ENCODE measurements around the gene C2orf74. TPM values are rescaled to one million over a fixed set of nuclear protein-coding genes. Genes with fewer than 3 reads are reported as not detected.
A peak's percentile ranks its signal among the peaks of the same experiment; 100 is the strongest.
"Not testable (repeated sequence)": the region's sequence is repeated elsewhere in the genome, so short reads cannot be mapped to it uniquely, and the experiment has no call there.

Gene C2orf74
- 2.8 and 14.0 TPM in 2 replicates for total RNA-seq

DNA sequence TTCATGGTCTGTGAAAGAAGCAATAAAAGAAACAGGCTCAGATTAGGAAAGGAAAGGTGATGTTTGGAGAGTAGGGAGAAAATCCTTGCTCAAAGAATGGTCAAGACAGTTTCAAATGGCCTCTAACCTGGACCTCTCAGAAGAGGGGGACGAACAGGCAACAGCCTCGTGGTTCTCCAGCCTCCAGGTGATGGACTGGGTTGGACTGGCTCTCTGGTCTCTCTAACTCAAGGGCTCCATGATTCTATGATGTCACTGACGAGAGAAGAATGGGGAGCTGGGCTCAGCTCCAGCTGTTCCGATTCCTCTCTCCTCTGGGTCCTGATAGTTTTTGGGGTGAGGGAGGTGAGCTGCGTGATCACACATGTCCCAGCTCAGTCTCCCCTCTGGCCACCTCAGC is at the start of gene C2orf74:
TSS of gene C2orf74 (plus strand) at position 301 of the 400 bp plus-strand sequence. CDS start 327 bp downstream, outside the sequence.
- no peak for DNase-seq (ENCODE audit: low read depth, low spot score)

- no peak for DNase-seq (ENCODE audit: low read depth, low spot score)
These were observed 47.8 kb upstream of the C2orf74 start for GRCh38 chr2:61114147-61114546.

GRCh38 chr2:61116302-61116701 is 45.7 kb upstream of the C2orf74 start:
- DNase-seq (ENCODE audit: low read depth, low spot score), result no peak

- no peak for DNase-seq (ENCODE audit: low read depth, low spot score)
These were observed 44.5 kb upstream of the C2orf74 start for GRCh38 chr2:61117534-61117933.

DNA sequence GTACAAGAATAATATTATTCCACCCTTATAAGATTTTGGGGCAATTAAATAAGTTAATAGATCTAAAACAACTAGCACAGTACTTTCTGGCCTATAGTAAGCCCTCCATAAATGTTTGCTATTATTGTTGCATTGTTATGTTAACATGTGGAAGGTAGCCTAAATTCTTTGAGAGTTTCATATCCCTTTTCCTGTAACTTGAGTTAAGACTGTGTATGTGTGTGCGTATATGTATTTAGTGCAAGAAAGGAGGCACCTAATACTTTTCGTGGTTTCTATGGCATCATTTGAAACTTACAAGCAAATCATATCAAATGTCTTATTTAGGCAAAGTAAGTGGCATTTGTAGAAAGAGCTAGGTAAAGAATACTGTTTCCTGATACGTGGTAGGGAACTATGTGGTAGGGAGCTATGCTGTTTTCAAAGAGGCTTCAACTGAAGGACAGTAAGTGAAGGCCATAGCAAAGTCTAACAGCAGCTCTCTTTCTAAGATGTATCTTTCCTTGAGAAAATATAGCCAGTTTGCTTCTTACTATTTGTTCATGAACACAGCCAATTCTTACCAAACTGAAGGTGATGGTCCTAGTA is 36.8 kb upstream of the C2orf74 start:
- DNase-seq (ENCODE audit: low read depth, low spot score), result no peak

- no peak for DNase-seq (ENCODE audit: low read depth, low spot score)
These were observed 36.2 kb upstream of the C2orf74 start for GRCh38 chr2:61125798-61126197.

DNA sequence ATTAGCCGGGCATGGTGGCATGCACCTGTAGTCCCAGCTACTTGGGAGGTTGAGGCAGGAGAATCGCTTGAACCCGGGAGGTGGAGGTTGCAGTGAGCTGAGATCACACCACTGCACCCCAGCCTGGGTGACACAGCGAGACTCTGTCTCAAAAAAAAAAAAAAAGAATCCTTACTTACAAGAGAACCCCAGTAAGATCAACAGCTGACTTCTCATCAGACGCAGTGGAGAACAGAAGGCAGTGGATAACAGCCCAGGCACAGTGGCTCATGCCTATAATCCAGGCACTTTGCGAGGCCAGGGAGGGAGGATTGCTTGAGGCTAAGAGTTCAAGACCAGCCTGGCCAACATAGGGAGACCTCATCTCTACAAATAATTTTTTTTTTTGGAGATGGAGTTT is 33.9 kb upstream of the C2orf74 start:
- DNase-seq (ENCODE audit: low read depth, low spot score), result not testable (repeated sequence)

- no peak for DNase-seq (ENCODE audit: low read depth, low spot score)
These were observed 27.8 kb upstream of the C2orf74 start for GRCh38 chr2:61134141-61134540.

GRCh38 chr2:61135510-61135909 is 26.5 kb upstream of the C2orf74 start:
- peak; percentile 11 for DNase-seq (ENCODE audit: low read depth, low spot score)

GRCh38 chr2:61138859-61139258 is 23.1 kb upstream of the C2orf74 start:
- no peak for DNase-seq (ENCODE audit: low read depth, low spot score)

- DNase-seq (ENCODE audit: low read depth, low spot score), result no peak
These were observed 20.8 kb upstream of the C2orf74 start for GRCh38 chr2:61141151-61141550.

DNA sequence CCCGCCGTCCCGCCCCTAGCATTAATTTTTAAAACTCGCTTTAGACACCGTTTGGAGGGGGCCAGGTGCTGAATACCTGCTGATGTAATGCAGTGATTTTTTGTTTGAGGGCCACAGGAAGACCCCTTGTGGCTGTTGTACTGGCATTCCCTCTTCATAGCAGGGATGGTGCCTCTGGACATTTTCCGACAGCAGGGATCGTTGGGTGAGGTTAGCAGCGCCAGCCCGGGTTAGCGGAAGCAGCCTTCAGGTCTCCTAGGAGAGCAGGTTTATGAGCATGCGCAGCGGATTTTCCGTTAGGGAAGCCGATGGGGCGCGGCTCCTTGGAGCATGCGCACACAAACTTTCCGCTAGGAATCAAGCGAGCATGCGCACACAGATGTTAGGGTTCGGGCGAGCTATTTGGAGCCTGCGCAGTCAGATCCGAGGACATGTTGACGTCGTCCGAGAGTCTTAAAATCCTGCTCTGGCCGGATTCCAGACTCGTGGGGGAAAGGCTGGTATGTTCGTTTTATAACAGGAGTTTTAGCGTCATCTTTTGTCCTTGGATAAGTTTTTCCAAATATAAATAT is 17.2 kb upstream of the C2orf74 start:
- DNase-seq (ENCODE audit: low read depth, low spot score), result peak; percentile 88

GRCh38 chr2:61145990-61146389 is 16.0 kb upstream of the C2orf74 start:
- DNase-seq (ENCODE audit: low read depth, low spot score), result no peak

GRCh38 chr2:61148091-61148490 is 13.9 kb upstream of the C2orf74 start:
- not testable (repeated sequence) for DNase-seq (ENCODE audit: low read depth, low spot score)

DNA sequence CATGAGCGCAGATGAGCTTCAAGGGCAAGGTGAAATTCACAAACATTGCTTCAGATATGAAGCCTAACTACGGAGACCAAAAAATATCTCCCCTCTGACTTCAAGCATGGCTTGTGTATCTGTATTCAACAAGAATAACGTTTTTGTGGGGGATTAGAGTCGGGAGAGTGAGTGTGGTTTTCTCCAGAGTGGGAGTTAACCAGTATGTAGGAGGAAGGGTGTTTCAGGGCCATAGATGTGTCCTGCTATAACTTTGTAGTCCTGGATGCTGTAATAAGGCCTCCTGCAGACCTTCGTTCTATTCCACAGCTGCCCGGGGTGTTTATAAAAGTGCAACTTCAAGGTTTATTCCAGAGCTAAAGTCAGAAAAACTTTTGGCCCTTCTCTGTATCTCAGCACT is 12.9 kb upstream of the C2orf74 start:
- DNase-seq (ENCODE audit: low read depth, low spot score), result no peak

DNA sequence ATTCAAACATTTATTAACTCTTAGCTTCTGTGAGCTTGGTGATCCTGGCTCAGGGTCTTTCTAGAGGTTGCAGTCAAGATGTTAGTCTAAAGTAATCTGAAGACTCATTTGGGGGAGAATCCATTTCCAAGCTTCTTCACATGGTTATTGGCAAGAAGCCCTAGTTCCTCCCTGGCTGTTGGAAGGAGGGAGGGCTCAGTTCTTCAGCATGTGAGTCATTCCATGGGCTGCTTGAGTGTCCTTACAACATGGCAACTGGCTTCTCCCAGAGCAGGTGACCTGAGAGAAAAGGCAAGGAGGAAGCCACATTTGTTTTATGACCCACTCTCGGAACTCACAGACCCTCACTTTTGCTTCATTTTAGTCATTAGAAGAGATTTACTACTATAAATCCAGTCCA is 10.6 kb upstream of the C2orf74 start:
- DNase-seq (ENCODE audit: low read depth, low spot score), result no peak

GRCh38 chr2:61157371-61158003 is 4.5 kb upstream of the C2orf74 start:
- DNase-seq (ENCODE audit: low read depth, low spot score), result no peak

- DNase-seq (ENCODE audit: low read depth, low spot score), result no peak
These were observed 3.5 kb upstream of the C2orf74 start for GRCh38 chr2:61158356-61158955.

DNA sequence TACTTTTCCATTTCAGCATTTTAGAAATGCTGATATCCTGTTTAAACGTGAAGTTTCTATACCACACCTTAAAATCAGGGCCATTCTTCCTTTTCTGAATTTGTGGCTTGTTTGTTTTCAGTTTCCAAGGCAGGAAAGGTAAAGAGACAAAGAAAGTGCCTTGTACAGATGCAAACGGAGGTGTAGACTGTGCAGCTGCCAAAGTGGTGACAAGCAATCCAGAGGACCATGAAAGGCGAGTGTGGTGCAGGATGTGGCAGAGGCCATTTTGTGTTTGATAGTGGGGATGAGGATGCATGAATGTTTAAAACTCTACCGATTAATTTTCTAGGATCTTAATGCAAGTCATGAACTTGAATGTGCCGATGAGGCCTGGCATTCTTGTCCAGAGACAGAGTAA is 733 bp downstream of the C2orf74 start:
- DNase-seq (ENCODE audit: low read depth, low spot score), result no peak

DNA sequence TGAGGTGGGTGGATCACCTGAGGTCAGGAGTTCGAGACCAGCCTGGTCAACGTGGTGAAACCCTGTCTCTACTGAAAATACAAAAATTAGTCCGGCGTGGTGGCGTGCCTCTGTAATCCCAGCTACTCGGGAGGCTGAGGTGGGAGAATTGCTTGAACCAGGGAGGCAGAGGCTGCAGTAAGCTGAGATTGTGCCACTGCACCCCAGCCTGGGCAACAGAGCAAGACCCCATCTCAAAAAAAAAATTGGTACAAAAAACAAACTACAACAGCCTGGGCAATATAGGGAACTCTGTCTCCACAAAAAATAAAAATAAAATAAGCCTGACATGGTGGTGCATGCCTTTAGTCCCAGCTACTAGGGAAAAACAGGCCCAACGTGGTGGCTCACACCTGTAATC is 3.1 kb downstream of the C2orf74 start:
- not testable (repeated sequence) for DNase-seq (ENCODE audit: low read depth, low spot score)

- no peak for DNase-seq (ENCODE audit: low read depth, low spot score)
These were observed 4.0 kb downstream of the C2orf74 start for GRCh38 chr2:61165946-61166345.

GRCh38 chr2:61167579-61167978 is 5.6 kb downstream of the C2orf74 start:
- no peak for DNase-seq (ENCODE audit: low read depth, low spot score)

DNA sequence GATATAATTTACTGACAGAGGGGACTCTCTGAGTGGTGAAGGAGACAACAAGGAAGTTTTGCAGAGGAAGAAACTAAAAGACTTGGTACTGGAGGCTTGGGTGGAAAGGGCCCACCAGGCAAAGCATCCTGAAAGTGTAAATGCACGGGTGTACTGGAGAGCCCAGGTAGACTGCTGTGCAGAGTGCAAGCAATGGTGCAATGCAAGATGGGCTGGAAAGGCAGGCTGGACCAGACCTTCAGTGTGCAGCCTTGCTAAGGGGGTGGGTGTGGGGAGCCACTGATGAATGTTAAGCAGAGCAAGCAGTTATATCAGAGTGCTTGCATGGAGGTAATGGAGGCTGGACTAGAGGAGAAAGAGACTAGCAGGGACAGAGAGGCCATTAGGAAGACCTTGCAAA is 10.7 kb downstream of the C2orf74 start:
- DNase-seq (ENCODE audit: low read depth, low spot score), result no peak
